Measurements from ENCODE around the gene SNRPN.

The SNRPN gene

DNA sequence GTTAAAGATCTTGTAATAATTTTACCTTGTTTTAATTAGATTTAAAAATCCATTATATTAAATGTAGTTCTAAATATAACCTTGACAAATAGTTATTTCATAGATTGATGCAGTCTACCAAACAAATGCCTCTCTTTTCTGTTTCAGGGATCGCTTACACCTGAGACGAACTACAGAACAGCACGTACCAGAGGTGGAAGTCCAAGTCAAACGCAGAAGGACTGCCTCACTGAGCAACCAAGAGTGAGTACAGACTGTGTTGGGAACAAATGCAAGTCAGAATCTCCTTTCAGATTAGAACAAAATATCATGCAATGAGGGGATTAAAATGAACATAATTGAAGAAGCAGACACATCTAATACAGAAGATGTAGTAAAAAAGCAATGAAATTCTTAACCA is 7.2 kb downstream of the SNRPN start:
- H3K27me3 ChIP-seq (ENCODE audit: low read depth, low read length), result no peaks in the 10 kb centered on the region
- no peak overlapping the region for H3K4me2 ChIP-seq (ENCODE audit: low read length)
- H3K36me3 ChIP-seq (replicated peaks; ENCODE audit: low read depth, low read length), result peaks cover 76% of the 10 kb centered on the region
- H4K20me1 ChIP-seq (ENCODE audit: insufficient read depth, low read length), result peaks cover 16% of the 10 kb centered on the region
- H3K9me3 ChIP-seq (ENCODE audit: insufficient read depth, low read length), result peaks cover 12% of the 10 kb centered on the region; the same call in 1 of the 2 replicates
- no peak overlapping the region for H3K4me3 ChIP-seq (ENCODE audit: low read length)
- TF ChIP-seq, protein P1, sequence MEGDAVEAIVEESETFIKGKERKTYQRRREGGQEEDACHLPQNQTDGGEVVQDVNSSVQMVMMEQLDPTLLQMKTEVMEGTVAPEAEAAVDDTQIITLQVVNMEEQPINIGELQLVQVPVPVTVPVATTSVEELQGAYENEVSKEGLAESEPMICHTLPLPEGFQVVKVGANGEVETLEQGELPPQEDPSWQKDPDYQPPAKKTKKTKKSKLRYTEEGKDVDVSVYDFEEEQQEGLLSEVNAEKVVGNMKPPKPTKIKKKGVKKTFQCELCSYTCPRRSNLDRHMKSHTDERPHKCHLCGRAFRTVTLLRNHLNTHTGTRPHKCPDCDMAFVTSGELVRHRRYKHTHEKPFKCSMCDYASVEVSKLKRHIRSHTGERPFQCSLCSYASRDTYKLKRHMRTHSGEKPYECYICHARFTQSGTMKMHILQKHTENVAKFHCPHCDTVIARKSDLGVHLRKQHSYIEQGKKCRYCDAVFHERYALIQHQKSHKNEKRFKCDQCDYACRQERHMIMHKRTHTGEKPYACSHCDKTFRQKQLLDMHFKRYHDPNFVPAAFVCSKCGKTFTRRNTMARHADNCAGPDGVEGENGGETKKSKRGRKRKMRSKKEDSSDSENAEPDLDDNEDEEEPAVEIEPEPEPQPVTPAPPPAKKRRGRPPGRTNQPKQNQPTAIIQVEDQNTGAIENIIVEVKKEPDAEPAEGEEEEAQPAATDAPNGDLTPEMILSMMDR (IDR thresholded peaks at IDR 0.05; ENCODE audit: low read depth, low read length), result no peak
- no peak for TF ChIP-seq EZH2phosphoT487 (IDR thresholded peaks at IDR 0.05; ENCODE audit: low read depth)
- H3K4me1 ChIP-seq (ENCODE audit: low read length), result peaks cover 11% of the 10 kb centered on the region
- no peak overlapping the region for H3K27ac ChIP-seq (ENCODE audit: low read length)
- H3K79me2 ChIP-seq (ENCODE audit: low read length), result peaks cover 69% of the 10 kb centered on the region
- no peak overlapping the region for H3K9ac ChIP-seq (ENCODE audit: low read length)
- H2AFZ ChIP-seq (ENCODE audit: low read depth, low read length), result no peak overlapping the region

GRCh38 chr15:24962880-24963279 is 8.1 kb downstream of the SNRPN start:
- Histone ChIP-seq H3K27me3 (ENCODE audit: low read depth, low read length) (no peaks in the 10 kb centered on the region), H3K27ac (ENCODE audit: low read length) (no peak overlapping the region), H3K4me1 (ENCODE audit: low read length) (peaks cover 11% of the 10 kb centered on the region), H3K79me2 (ENCODE audit: low read length) (peaks cover 60% of the 10 kb centered on the region), H4K20me1 (ENCODE audit: insufficient read depth, low read length) (peaks cover 8% of the 10 kb centered on the region), H3K9ac (ENCODE audit: low read length) (no peak overlapping the region), H3K36me3 (replicated peaks; ENCODE audit: low read depth, low read length) (peaks cover 78% of the 10 kb centered on the region), H3K4me3 (ENCODE audit: low read length) (no peak overlapping the region), H2AFZ (ENCODE audit: low read depth, low read length) (no peak overlapping the region), H3K4me2 (ENCODE audit: low read length) (no peak overlapping the region), H3K9me3 (ENCODE audit: insufficient read depth, low read length) (peaks cover 12% of the 10 kb centered on the region; the same call in 1 of the 2 replicates)
- TF ChIP-seq EZH2phosphoT487 (IDR thresholded peaks at IDR 0.05; ENCODE audit: low read depth), result no peak
- TF ChIP-seq, protein P1 (IDR thresholded peaks at IDR 0.05; ENCODE audit: low read depth, low read length), result no peak

- Histone ChIP-seq H3K36me3 (replicated peaks; ENCODE audit: low read depth, low read length) (peaks cover 68% of the 10 kb centered on the region), H3K79me2 (ENCODE audit: low read length) (peaks cover 24% of the 10 kb centered on the region)
Observed at GRCh38 chr15:24966364-24967103, 11.7 kb downstream of the SNRPN start.

DNA sequence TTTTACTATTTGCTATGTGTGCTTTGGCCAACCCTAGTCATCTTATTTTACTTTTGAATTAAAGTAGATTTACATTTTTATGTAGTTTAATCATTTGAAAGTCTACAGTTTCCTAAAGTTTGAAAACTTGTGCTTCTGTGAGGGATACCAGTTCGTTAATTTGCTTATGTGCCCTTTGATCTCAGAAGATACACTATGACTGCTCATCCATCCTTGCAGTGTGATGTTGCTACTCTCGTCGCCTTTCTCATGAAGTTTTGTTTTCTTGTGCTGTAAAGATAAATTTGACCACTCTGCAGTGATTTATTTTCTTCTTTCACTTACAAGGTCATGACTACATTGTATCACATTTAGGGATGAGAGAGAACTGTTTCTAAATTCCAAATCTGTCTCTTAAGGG is 16.3 kb downstream of the SNRPN start:
- TF ChIP-seq, protein P1 (IDR thresholded peaks at IDR 0.05; ENCODE audit: low read depth, low read length), result no peak
- TF ChIP-seq EZH2phosphoT487 (IDR thresholded peaks at IDR 0.05; ENCODE audit: low read depth), result no peak
- H3K27me3 ChIP-seq (ENCODE audit: low read depth, low read length), result no peaks in the 10 kb centered on the region
- no peak overlapping the region for H3K27ac ChIP-seq (ENCODE audit: low read length)
- no peak overlapping the region for H2AFZ ChIP-seq (ENCODE audit: low read depth, low read length)
- no peak overlapping the region for H3K9ac ChIP-seq (ENCODE audit: low read length)
- no peaks in the 10 kb centered on the region for H4K20me1 ChIP-seq (ENCODE audit: insufficient read depth, low read length)
- peaks cover 3% of the 10 kb centered on the region; the same call in 1 of the 2 replicates for H3K79me2 ChIP-seq (ENCODE audit: low read length)
- no peak overlapping the region for H3K4me3 ChIP-seq (ENCODE audit: low read length)
- H3K9me3 ChIP-seq (ENCODE audit: insufficient read depth, low read length), result no peaks in the 10 kb centered on the region
- no peaks in the 10 kb centered on the region for H3K4me1 ChIP-seq (ENCODE audit: low read length)
- H3K36me3 ChIP-seq (replicated peaks; ENCODE audit: low read depth, low read length), result peaks cover 55% of the 10 kb centered on the region
- no peak overlapping the region for H3K4me2 ChIP-seq (ENCODE audit: low read length)

More at GRCh38 chr15:24966364-24967103, 11.7 kb downstream of the SNRPN start:
- Histone ChIP-seq H3K4me2 (ENCODE audit: low read length) (no peak overlapping the region), H3K4me1 (ENCODE audit: low read length) (no peaks in the 10 kb centered on the region), H3K4me3 (ENCODE audit: low read length) (no peak overlapping the region), H3K9me3 (ENCODE audit: insufficient read depth, low read length) (peaks cover under 1% of the 10 kb centered on the region; the same call in 1 of the 2 replicates), H3K9ac (ENCODE audit: low read length) (no peak overlapping the region), H2AFZ (ENCODE audit: low read depth, low read length) (no peak overlapping the region), H3K27ac (ENCODE audit: low read length) (no peak overlapping the region), H4K20me1 (ENCODE audit: insufficient read depth, low read length) (no peaks in the 10 kb centered on the region), H3K27me3 (ENCODE audit: low read depth, low read length) (no peaks in the 10 kb centered on the region)
- TF ChIP-seq, protein P1 (IDR thresholded peaks at IDR 0.05; ENCODE audit: low read depth, low read length), result no peak
- no peak for TF ChIP-seq EZH2phosphoT487 (IDR thresholded peaks at IDR 0.05; ENCODE audit: low read depth)

Measured in OCI-LY3 (cell line).